ENCODE measurements around the gene SFSWAP. TPM values are rescaled to one million over a fixed set of nuclear protein-coding genes. Genes with fewer than 3 reads are reported as not detected.

SFSWAP gene
- total RNA-seq, 1 donor from 2014 or later = 18.2 TPM

DNA sequence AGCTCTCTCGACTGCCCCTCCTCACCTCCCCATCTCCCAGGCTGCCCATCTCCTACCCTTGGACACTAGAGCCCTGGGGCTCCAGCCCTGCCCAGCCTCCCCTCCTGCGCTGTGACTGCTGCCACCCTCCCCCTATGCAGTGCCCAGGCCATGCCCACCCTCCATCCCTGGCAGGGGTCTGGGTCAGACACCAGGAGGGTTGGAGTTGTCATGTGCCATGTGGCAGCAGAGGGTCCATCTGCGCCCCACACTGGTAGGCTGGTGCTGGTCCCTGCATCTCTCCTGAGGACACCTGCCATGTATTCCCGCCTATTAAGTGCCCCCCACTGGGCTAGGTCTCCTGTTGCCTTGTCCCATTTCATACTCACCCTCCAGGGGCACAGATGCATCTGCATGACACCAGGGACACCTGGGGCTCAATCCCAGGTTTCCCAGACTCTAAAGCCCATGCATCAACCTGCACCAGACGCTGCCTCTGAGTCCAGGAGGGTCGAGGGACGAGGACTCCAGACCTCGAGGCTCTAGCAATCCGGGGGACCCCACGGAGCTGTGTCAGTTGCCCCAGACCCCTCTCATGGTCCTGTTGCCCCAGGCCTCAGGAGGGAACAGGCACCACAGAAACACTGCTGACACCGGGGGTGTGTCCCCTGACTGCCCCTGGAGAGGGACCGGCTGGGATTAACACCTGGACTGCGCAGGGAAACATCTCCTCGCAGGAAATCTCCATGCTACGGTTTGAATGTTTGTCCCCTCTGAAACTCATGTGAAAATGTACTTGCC, 23.4 kb upstream of the SFSWAP start:
- Histone ChIP-seq H3K4me3 (ENCODE audit: low read depth, low read length) (no peak overlapping the region), H3K27me3 (ENCODE audit: control insufficient read depth, insufficient read depth, low read length) (no peaks in the 10 kb centered on the region), H3K36me3 (ENCODE audit: control insufficient read depth, insufficient read depth, low read length) (no peaks in the 10 kb centered on the region)
- TF ChIP-seq, protein P1, sequence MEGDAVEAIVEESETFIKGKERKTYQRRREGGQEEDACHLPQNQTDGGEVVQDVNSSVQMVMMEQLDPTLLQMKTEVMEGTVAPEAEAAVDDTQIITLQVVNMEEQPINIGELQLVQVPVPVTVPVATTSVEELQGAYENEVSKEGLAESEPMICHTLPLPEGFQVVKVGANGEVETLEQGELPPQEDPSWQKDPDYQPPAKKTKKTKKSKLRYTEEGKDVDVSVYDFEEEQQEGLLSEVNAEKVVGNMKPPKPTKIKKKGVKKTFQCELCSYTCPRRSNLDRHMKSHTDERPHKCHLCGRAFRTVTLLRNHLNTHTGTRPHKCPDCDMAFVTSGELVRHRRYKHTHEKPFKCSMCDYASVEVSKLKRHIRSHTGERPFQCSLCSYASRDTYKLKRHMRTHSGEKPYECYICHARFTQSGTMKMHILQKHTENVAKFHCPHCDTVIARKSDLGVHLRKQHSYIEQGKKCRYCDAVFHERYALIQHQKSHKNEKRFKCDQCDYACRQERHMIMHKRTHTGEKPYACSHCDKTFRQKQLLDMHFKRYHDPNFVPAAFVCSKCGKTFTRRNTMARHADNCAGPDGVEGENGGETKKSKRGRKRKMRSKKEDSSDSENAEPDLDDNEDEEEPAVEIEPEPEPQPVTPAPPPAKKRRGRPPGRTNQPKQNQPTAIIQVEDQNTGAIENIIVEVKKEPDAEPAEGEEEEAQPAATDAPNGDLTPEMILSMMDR (IDR thresholded peaks at IDR 0.05; ENCODE audit: insufficient read depth, low read length, severe bottlenecking) = no peak
- no peak for FAIRE-seq
- no peak for DNase-seq (ENCODE audit: low read depth)

DNA sequence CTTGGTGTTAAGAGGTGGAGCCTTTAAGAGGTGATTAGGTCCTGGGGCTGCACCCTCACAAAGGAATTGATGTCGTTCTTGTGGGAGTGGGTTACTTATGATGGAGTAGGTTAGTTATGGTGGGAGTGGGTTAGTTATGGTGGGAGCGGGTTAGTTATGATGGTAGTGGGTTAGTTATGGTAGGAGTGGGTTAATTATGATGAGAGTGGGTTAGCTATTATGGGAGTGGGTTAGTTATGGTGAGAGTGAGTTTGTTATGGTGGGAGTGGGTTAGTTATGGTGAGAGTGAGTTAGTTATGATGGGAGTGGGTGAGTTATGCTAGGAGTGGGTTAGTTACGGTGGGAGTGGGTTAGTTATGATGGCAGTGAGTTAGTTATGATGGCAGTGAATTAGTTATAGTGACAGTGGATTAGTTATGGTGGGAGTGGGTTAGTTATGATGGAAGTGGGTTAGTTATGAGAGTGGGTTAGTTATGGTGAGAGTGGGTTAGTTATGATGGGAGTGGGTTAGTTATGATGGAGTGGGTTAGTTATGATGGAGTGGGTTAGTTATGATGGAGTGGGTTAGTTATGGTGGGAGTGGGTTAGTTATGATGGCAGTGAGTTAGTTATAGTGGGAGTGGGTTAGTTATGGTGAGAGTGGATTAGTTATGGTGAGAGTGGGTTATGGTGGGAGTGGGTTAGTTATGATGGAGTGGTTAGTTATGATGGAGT, 22.6 kb upstream of the SFSWAP start:
- H3K4me3 ChIP-seq (ENCODE audit: low read depth, low read length) = no peak overlapping the region
- FAIRE-seq (no peak), DNase-seq (ENCODE audit: low read depth) (no peak)
- no peaks in the 10 kb centered on the region for H3K27me3 ChIP-seq (ENCODE audit: control insufficient read depth, insufficient read depth, low read length)
- TF ChIP-seq, protein P1 (IDR thresholded peaks at IDR 0.05; ENCODE audit: insufficient read depth, low read length, severe bottlenecking) = no peak
- H3K36me3 ChIP-seq (ENCODE audit: control insufficient read depth, insufficient read depth, low read length) = no peaks in the 10 kb centered on the region

DNA sequence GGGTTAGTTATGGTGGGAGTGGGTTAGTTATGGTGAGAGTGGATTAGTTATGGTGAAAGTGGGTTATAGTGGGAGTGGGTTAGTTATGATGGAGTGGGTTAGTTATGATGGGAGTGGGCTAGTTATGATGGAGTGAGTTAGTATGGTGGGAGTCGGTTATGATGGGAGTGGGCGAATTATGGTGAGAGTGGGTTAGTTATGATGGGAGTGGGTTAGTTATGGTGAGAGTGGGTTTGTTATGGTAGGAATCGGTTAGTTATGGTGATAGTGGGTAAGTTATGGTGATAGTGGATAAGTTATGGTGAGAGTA, 22.1 kb upstream of the SFSWAP start:
- Histone ChIP-seq H3K27me3 (ENCODE audit: control insufficient read depth, insufficient read depth, low read length) (no peaks in the 10 kb centered on the region), H3K4me3 (ENCODE audit: low read depth, low read length) (no peak overlapping the region), H3K36me3 (ENCODE audit: control insufficient read depth, insufficient read depth, low read length) (no peaks in the 10 kb centered on the region)
- TF ChIP-seq, protein P1 (IDR thresholded peaks at IDR 0.05; ENCODE audit: insufficient read depth, low read length, severe bottlenecking) = no peak
- DNase-seq (ENCODE audit: low read depth) = no peak
- no peak for FAIRE-seq

DNA sequence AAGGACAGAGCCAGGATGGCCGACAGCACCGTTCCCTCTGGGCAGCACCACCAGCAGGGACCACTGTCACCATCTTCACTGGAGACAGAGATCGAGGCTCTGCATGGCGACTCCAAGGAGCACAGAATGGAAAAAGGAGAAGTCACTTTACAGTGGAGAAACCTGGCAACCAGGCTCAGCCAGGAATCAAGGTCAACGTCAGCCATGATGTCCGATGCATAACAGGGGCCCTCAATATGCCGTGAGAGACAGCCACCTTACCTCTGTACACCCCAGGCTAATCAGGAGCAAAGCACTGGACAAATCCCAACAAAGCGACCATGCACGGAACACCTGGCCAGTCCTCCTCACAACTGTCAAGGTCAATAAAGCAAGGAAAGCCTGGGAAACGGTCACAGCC, 20.6 kb upstream of the SFSWAP start:
- no peak for FAIRE-seq
- Histone ChIP-seq H3K4me3 (ENCODE audit: low read depth, low read length) (no peak overlapping the region), H3K27me3 (ENCODE audit: control insufficient read depth, insufficient read depth, low read length) (no peaks in the 10 kb centered on the region), H3K36me3 (ENCODE audit: control insufficient read depth, insufficient read depth, low read length) (no peaks in the 10 kb centered on the region)
- TF ChIP-seq, protein P1 (IDR thresholded peaks at IDR 0.05; ENCODE audit: insufficient read depth, low read length, severe bottlenecking) = no peak
- no peak for DNase-seq (ENCODE audit: low read depth)

DNA sequence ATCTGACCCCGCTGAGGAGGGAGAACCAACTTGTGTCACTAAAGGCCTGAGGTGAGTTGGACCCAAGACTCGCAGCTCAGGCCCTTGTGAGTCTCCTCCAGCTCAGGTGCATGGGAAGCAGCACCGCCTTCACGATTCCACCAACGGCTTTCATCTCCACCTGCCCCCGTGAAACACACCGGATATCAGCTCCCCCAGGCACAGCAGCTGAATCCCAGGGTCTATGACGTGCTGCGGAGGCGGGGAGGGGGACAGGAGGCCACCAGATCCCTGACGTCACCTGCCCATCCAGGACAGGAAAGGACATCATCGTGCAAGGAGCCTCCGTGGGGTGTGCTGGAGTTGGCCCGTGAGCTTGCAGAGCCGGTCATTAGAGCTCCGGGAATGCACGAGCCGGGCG, 18.5 kb upstream of the SFSWAP start:
- no peak overlapping the region for H3K4me3 ChIP-seq (ENCODE audit: low read depth, low read length)
- TF ChIP-seq, protein P1 (IDR thresholded peaks at IDR 0.05; ENCODE audit: insufficient read depth, low read length, severe bottlenecking) = no peak
- no peaks in the 10 kb centered on the region for H3K36me3 ChIP-seq (ENCODE audit: control insufficient read depth, insufficient read depth, low read length)
- no peaks in the 10 kb centered on the region for H3K27me3 ChIP-seq (ENCODE audit: control insufficient read depth, insufficient read depth, low read length)
- DNase-seq (ENCODE audit: low read depth) = no peak
- FAIRE-seq = no peak
